ENCODE results near the gene ITIH1. TPM values are rescaled to one million over a fixed set of nuclear protein-coding genes. Genes with fewer than 3 reads are reported as not detected.

ITIH1 gene
- total RNA-seq, 3 donors from 2014 or later: 0.32 to 0.33 TPM; not detected in 1

- DNase-seq (ENCODE audit: low spot score in 2 of 2): no peak
- intact Hi-C loops (cut with DNase I; ENCODE audit: low total_unique reads): no loop called here
- TF ChIP-seq POLR2A (IDR thresholded peaks at IDR 0.05) (no peak), CTCF (IDR thresholded peaks at IDR 0.05) (no peak), POLR2AphosphoS5 (IDR thresholded peaks at IDR 0.05) (no peak)
- peaks cover 0 to 5% of the 10 kb centered on the region in 2 donors for H3K4me1 ChIP-seq
- H3K27me3 ChIP-seq: no peaks in the 10 kb centered on the region
- no peaks in the 10 kb centered on the region for H3K36me3 ChIP-seq
- H3K27ac ChIP-seq: peak overlapping the region in 1 of 2 donors; percentile 55
- H3K4me3 ChIP-seq: peak overlapping the region in 1 of 3 donors; percentile 14
- no peaks in the 10 kb centered on the region for H3K9me3 ChIP-seq
Measured at GRCh38 chr3:52835766-52836470, 58.5 kb downstream of the ITIH1 start.

- no peaks in the 10 kb centered on the region for H3K27me3 ChIP-seq
- no peak for TF ChIP-seq POLR2AphosphoS5 (IDR thresholded peaks at IDR 0.05)
- peaks cover 0 to 3% of the 10 kb centered on the region in 2 donors for H3K4me1 ChIP-seq
- intact Hi-C loops (cut with DNase I; ENCODE audit: low total_unique reads): no loop called here
- DNase-seq (ENCODE audit: low spot score in 2 of 2): no peak
- no peak overlapping the region for H3K4me3 ChIP-seq
- no peaks in the 10 kb centered on the region for H3K9me3 ChIP-seq
- H3K36me3 ChIP-seq: no peaks in the 10 kb centered on the region
- H3K27ac ChIP-seq: peak overlapping the region in 1 of 2 donors; percentile 55
Measured at GRCh38 chr3:52836471-52836845, 59.1 kb downstream of the ITIH1 start.

GRCh38 chr3:52836986-52837385 lies 59.6 kb downstream of the ITIH1 start:
- intact Hi-C loops (cut with DNase I; ENCODE audit: low total_unique reads): no loop called here
- no peaks in the 10 kb centered on the region for H3K27me3 ChIP-seq
- H3K4me3 ChIP-seq: no peak overlapping the region
- no peaks in the 10 kb centered on the region for H3K9me3 ChIP-seq
- no peaks in the 10 kb centered on the region for H3K36me3 ChIP-seq
- no peak for DNase-seq (ENCODE audit: low spot score in 2 of 2)
- H3K4me1 ChIP-seq: no peaks in the 10 kb centered on the region
- no peak overlapping the region for H3K27ac ChIP-seq
- TF ChIP-seq CTCF (IDR thresholded peaks at IDR 0.05): no peak
- TF ChIP-seq POLR2AphosphoS5 (IDR thresholded peaks at IDR 0.05): no peak

- no peaks in the 10 kb centered on the region for H3K27me3 ChIP-seq
- H3K9me3 ChIP-seq: no peaks in the 10 kb centered on the region
- intact Hi-C loops (cut with DNase I; ENCODE audit: low total_unique reads): no loop called here
- no peaks in the 10 kb centered on the region for H3K36me3 ChIP-seq
- DNase-seq (ENCODE audit: low spot score in 2 of 2): no peak
- H3K27ac ChIP-seq: no peak overlapping the region
- H3K4me1 ChIP-seq: no peaks in the 10 kb centered on the region
- TF ChIP-seq POLR2A (IDR thresholded peaks at IDR 0.05) (no peak), POLR2AphosphoS5 (IDR thresholded peaks at IDR 0.05) (no peak), CTCF (IDR thresholded peaks at IDR 0.05) (no peak)
- H3K4me3 ChIP-seq: no peak overlapping the region
Measured at GRCh38 chr3:52838561-52839267, 61.3 kb downstream of the ITIH1 start.

- Histone ChIP-seq H3K4me1 (no peaks in the 10 kb centered on the region), H3K9me3 (no peaks in the 10 kb centered on the region), H3K4me3 (no peak overlapping the region), H3K36me3 (no peaks in the 10 kb centered on the region), H3K27me3 (no peaks in the 10 kb centered on the region), H3K27ac (no peak overlapping the region)
- no peak for DNase-seq (ENCODE audit: low spot score in 2 of 2)
- TF ChIP-seq POLR2A (IDR thresholded peaks at IDR 0.05) (no peak), CTCF (IDR thresholded peaks at IDR 0.05) (no peak), POLR2AphosphoS5 (IDR thresholded peaks at IDR 0.05) (no peak)
- intact Hi-C loops (cut with DNase I; ENCODE audit: low total_unique reads): no loop called here
Measured at GRCh38 chr3:52839268-52839575, 61.8 kb downstream of the ITIH1 start.
